Gastroesophageal sphincter (tissue), 4 donors: ENCODE measurements around the gene SHISA7. TPM values are rescaled to one million over a fixed set of nuclear protein-coding genes. Genes with fewer than 3 reads are reported as not detected.

Experiments
- ATAC-seq: fragments of 150-250 bp; one replicate; pipeline ENCODE4 v1.9.1; 2016; ENCODE audit warnings: mild to moderate bottlenecking, moderate library complexity
- H3K27ac ChIP-seq, 4 donors: fragments of 200-600 bp; sonication (generic) in 3 of 4; 1 replicate in 3 of 4; 2 replicates in 1 of 4; pipeline ENCODE4 v1.5.1; 2016 to 2019
- H3K27me3 ChIP-seq: fragments of 200-600 bp; sonication (generic); one replicate; pipeline ENCODE4 v1.5.1; 2019
- H3K36me3 ChIP-seq, 2 donors: fragments of 200-600 bp; sonication (generic); one replicate each; pipeline ENCODE4 v1.5.1; 2019; ENCODE audit warnings: control low read depth in 1 of 2
- H3K4me1 ChIP-seq, 3 donors: fragments of 200-600 bp; sonication (generic); 1 replicate in 2 of 3; 2 replicates in 1 of 3; pipeline ENCODE4 v1.5.1; 2016 to 2019; ENCODE audit warnings: control low read depth in 2 of 3
- H3K4me3 ChIP-seq, 2 donors: fragments of 200-600 bp; sonication (generic); one replicate each; pipeline ENCODE4 v1.5.1; 2019; ENCODE audit warnings: mild to moderate bottlenecking in 1 of 2, moderate library complexity in 1 of 2
- H3K9me3 ChIP-seq, 3 donors: fragments of 200-600 bp; sonication (generic); one replicate each; pipeline ENCODE4 v1.5.1; 2017 to 2019; ENCODE audit warnings: control low read depth in 2 of 3
- EP300 ChIP-seq: sonication (generic); formaldehyde crosslinking; IDR thresholded peaks from one replicate; pipeline ENCODE4 v1.6.1; 2017; ENCODE audit warnings: antibody characterized with exemption, mild to moderate bottlenecking
- POLR2A ChIP-seq, 2 donors: fragments of 450-650 bp; IDR thresholded peaks; one replicate each; pipeline ENCODE4 v1.6.1; 2017; ENCODE audit warnings: antibody characterized with exemption in 2 of 2, mild to moderate bottlenecking in 2 of 2, moderate library complexity in 1 of 2
- POLR2AphosphoS5 ChIP-seq: sonication (generic); formaldehyde crosslinking; IDR thresholded peaks from one replicate; pipeline ENCODE4 v1.6.1; 2017; ENCODE audit warnings: antibody characterized with exemption
- WGBS, 2 donors: methylation state at CpG; one replicate each; pipeline ENCODE4 v1.1.5; 2018; ENCODE audit warnings: low coverage in 1 of 2; 5-methylcytosine and 5-hydroxymethylcytosine counted together
- total RNA-seq, 4 donors: library from RNA; depleted of rRNA; stranded (reverse); fragments of >200 nt; gene quantifications; one replicate each; pipeline ENCODE4 v1.1.0, GENCODE V29; 2016
- TF ChIP-seq, protein P1 (sequence below), 4 experiments: fragments of 200-600 bp in 2 of 4; fragments of 450-650 bp in 2 of 4; sonication (generic) in 1 of 4; IDR thresholded peaks; one replicate each; pipeline ENCODE4 v1.5.1; 2017 to 2019; ENCODE audit warnings: antibody characterized with exemption in 4 of 4, mild to moderate bottlenecking in 2 of 4, moderate library complexity in 2 of 4

The SHISA7 gene
- total RNA-seq, 4 donors from 2014 or later, result not detected

DNA sequence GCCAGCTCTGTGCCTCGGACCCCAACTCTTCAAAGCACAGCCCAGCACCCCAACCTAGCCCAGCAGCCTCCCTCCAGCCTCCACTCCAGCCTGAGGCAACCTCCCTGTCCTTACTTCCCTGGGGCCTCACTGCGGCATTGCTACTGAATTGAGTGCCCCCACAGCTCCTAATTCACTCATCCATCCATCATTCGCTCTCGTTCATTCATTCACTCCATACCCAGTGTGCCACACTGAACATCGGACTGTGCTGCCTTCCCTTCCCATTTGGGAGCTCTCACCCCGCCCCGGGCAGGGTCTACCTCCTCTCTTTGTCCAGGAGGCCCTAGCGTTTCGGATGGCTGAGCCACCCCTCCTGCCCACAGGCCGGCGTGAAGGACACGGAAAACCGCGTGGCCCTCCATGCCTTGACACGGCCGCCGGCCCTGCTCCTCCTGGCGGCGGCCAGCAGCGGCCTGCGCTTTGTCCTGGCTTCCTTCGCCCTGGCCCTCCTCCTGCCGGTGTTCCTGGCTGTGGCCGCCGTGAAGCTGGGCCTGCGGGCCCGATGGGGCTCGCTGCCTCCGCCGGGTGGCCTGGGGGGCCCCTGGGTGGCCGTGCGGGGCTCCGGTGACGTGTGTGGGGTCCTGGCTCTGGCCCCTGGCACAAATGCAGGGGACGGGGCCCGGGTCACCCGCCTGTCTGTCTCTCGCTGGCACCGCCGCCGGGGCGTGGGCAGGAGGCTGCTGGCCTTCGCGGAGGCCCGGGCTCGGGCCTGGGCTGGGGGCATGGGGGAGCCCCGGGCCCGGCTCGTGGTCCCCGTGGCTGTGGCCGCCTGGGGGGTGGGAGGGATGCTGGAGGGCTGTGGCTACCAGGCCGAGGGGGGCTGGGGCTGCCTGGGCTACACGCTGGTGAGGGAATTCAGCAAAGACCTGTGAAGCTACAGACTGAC lies 43.2 kb upstream of the SHISA7 start:
- Histone ChIP-seq H3K36me3 (peaks cover 0 to 29% of the 10 kb centered on the region in 2 donors), H3K27ac (peak overlapping the region; percentile 86 to 99 (median 96)), H3K27me3 (no peaks in the 10 kb centered on the region), H3K9me3 (no peaks in the 10 kb centered on the region), H3K4me3 (peak overlapping the region in 1 of 2 donors; percentile 28), H3K4me1 (peaks cover 3 to 82% (median 54%) of the 10 kb centered on the region in 3 donors)
- no peak for TF ChIP-seq POLR2AphosphoS5
- TF ChIP-seq, protein P1, sequence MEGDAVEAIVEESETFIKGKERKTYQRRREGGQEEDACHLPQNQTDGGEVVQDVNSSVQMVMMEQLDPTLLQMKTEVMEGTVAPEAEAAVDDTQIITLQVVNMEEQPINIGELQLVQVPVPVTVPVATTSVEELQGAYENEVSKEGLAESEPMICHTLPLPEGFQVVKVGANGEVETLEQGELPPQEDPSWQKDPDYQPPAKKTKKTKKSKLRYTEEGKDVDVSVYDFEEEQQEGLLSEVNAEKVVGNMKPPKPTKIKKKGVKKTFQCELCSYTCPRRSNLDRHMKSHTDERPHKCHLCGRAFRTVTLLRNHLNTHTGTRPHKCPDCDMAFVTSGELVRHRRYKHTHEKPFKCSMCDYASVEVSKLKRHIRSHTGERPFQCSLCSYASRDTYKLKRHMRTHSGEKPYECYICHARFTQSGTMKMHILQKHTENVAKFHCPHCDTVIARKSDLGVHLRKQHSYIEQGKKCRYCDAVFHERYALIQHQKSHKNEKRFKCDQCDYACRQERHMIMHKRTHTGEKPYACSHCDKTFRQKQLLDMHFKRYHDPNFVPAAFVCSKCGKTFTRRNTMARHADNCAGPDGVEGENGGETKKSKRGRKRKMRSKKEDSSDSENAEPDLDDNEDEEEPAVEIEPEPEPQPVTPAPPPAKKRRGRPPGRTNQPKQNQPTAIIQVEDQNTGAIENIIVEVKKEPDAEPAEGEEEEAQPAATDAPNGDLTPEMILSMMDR (IDR thresholded peaks at IDR 0.05), result peak in 3 of 4 experiments; percentile 38 to 60 (median 48)
- no peak for ATAC-seq
- WGBS, 2 donors, result 46% methylated on average over 7 of the region's 53 CpGs; no CpG with 5 or more reads in 1 of the 2 donors

DNA sequence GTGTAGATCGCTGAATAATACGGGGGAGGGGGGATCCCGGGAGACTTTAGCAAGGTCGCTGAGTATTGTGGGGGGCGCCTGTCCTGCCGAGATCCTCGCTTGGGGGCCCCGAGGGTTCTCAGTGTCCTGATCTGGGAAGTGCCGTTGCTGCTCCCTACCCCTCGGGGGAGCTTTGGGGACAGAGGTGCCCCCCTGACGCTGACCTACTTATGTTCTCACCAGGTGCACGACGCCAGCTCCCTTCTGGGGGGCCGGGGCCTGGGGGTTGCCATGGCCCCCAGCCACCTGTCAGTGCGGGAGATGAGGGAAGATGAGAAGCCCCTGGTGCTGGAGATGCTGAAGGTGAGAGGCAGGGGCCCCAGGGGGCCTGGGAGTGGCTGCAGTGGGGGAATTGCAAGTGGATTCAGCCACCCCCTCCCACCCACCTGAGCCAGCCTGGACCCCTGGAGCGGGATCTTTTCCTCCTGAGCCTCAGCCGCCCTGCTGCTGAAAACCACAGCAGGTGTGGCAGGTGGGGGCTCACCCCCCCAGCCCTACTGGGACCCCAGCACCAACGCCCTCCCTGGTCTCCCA lies 42.4 kb upstream of the SHISA7 start:
- no peaks in the 10 kb centered on the region for H3K27me3 ChIP-seq
- ATAC-seq, result no peak
- no CpG with 5 or more reads among the region's 18 CpGs for WGBS, 2 donors
- TF ChIP-seq POLR2A (IDR thresholded peaks at IDR 0.05) (no peak), EP300 (no peak), POLR2AphosphoS5 (no peak)
- TF ChIP-seq, protein P1 (IDR thresholded peaks at IDR 0.05), result no peak
- H3K27ac ChIP-seq, result peak overlapping the region; percentile 86 to 99 (median 96)
- H3K4me3 ChIP-seq, result peak overlapping the region; percentile 35 to 58
- peaks cover 0 to 37% of the 10 kb centered on the region in 2 donors for H3K36me3 ChIP-seq
- H3K9me3 ChIP-seq, result no peaks in the 10 kb centered on the region
- peaks cover 3 to 74% (median 54%) of the 10 kb centered on the region in 3 donors for H3K4me1 ChIP-seq

DNA sequence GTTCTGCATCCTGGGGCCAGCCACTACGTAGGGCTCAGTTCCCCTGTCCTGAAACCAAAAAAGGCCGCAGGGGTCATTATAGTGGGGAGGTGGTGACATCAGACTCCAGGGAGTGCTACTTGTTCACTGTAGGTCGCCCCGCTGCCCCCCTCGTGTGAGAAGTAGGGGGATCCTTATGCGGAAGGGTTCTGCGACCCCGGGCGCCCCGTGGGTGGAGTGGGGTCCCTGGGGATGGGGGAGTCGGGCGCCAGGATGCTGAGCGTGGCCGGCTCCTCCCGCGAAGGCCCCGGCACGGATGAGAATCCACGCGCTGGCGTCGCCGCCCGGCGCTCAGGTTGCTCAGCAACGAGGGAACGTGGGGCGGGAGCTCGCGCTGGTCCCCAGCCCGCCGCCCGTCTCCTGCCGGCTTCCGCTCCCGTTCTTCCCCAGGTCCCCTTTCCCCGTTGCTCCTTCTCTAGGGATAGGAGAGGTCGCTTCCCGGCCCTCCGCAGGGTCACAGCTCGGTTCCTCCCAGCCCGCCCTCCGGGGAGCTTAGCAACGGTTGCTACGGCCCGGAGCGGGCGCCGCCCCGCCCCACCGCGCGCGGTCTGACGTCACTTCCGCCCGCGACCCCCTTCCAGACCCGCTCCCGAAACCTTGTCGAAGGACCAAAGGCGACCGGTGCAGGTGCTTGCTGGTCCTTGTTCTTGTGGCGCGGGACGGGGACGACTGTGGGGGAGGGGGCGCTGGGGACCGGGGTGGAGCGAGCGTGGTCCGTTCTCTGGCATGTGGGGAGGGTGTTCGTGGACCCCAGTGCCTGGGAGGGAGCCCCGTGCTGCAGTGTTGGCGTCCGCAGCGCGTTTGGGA lies 41.7 kb upstream of the SHISA7 start, which contains the start of gene NAT14:
Gene NAT14, plus strand, starts transcription at position 596 of the 846 bp plus-strand sequence. CDS start 521 bp downstream, outside the sequence.
- peak within 1 kb of the TSS; percentile 86 to 99 (median 96) for H3K27ac ChIP-seq
- H3K9me3 ChIP-seq, result no peaks in the 10 kb centered on the region
- H3K27me3 ChIP-seq, result no peaks in the 10 kb centered on the region
- H3K36me3 ChIP-seq, result peaks cover 0 to 39% of the 10 kb centered on the region in 2 donors
- H3K4me1 ChIP-seq, result peaks cover 3 to 67% (median 54%) of the 10 kb centered on the region in 3 donors
- TF ChIP-seq POLR2A (IDR thresholded peaks at IDR 0.05) (no peak), POLR2AphosphoS5 (peak; percentile 19)
- peak; percentile 37 for ATAC-seq
- H3K4me3 ChIP-seq, result peak within 1 kb of the TSS; percentile 35 to 58
- 0% methylated on average over 1 of the region's 78 CpGs; no CpG with 5 or more reads in 1 of the 2 donors for WGBS, 2 donors

DNA sequence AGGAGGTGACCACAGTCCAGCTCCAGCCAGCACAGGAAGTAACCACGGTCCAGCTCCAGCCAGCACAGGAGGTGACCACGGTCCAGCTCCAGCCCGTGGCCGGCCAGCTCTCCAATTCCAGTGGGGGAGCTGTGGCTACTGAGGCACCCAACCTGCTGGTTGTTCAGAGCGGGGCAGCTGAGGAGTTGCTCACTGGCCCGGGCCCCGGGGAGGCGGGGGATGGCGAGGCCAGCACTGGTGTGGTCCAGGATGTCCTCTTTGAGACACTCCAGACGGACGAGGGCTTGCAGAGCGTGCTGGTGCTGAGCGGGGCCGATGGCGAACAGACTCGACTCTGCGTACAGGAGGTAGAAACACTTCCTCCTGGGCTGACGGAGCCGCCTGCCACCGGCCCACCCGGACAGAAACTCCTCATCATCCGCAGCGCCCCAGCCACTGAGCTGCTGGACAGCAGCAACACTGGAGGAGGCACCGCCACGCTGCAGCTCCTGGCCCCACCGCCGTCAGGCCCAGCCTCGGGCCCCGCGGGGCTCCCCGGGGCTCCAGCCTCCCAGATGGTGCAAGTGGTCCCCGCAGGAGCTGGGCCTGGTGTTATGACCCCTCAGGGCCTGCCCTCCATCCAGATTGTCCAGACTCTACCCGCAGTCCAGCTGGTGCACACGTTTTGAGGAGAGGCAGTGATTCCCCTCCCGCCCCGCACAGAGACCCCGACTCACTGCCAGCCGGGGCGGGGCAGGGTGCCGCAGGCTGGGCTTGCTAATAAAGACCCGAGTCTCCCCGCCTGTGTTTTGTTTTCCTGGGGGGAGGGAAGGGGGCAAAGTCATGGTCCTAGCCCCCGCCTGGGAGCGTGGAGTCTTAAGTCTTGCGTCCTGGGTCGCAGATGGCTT lies 40.8 kb upstream of the SHISA7 start:
- Histone ChIP-seq H3K9me3 (no peaks in the 10 kb centered on the region), H3K27me3 (no peaks in the 10 kb centered on the region), H3K36me3 (peaks cover 0 to 39% of the 10 kb centered on the region in 2 donors), H3K4me3 (peak overlapping the region in 1 of 2 donors; percentile 58), H3K27ac (peak overlapping the region in 3 of 4 donors; percentile 95 to 99 (median 96)), H3K4me1 (peaks cover 3 to 61% (median 49%) of the 10 kb centered on the region in 3 donors)
- WGBS, 2 donors, result 80% methylated on average over 2 of the region's 46 CpGs; no CpG with 5 or more reads in 1 of the 2 donors
- TF ChIP-seq POLR2A (IDR thresholded peaks at IDR 0.05) (no peak), EP300 (no peak), POLR2AphosphoS5 (no peak)
- TF ChIP-seq, protein P1 (IDR thresholded peaks at IDR 0.05), result no peak
- ATAC-seq, result no peak
